ENCODE measurements around the gene UBE3A.

The UBE3A gene

GRCh38 chr15:25335279-25335678, 103.5 kb downstream of the UBE3A start:
- TF ChIP-seq CSRNP3 (CRISPR knock-in tag; IDR thresholded peaks at IDR 0.05) (no peak), POU6F1 (CRISPR knock-in tag; IDR thresholded peaks at IDR 0.05; ENCODE audit: borderline replicate concordance, low read depth) (no peak), BACH2 (CRISPR knock-in tag; IDR thresholded peaks at IDR 0.05; ENCODE audit: borderline replicate concordance) (no peak)

GRCh38 chr15:25333049-25333448, 105.8 kb downstream of the UBE3A start:
- no peak for TF ChIP-seq TSHZ2 (CRISPR knock-in tag; IDR thresholded peaks at IDR 0.05)
- TF ChIP-seq PATZ1 (CRISPR knock-in tag; IDR thresholded peaks at IDR 0.05; ENCODE audit: borderline replicate concordance), result no peak
- TF ChIP-seq ESRRG (CRISPR knock-in tag; IDR thresholded peaks at IDR 0.05), result no peak
- no peak for TF ChIP-seq ARNTL (CRISPR knock-in tag; IDR thresholded peaks at IDR 0.05; ENCODE audit: borderline replicate concordance, low read depth)
- TF ChIP-seq ZNF70 (CRISPR knock-in tag; IDR thresholded peaks at IDR 0.05), result no peak
- no peak for TF ChIP-seq POU6F1 (CRISPR knock-in tag; IDR thresholded peaks at IDR 0.05; ENCODE audit: borderline replicate concordance, low read depth)
- TF ChIP-seq CREB5 (CRISPR knock-in tag; IDR thresholded peaks at IDR 0.05; ENCODE audit: low read depth), result no peak
- TF ChIP-seq ISL1 (CRISPR knock-in tag; IDR thresholded peaks at IDR 0.05), result no peak
- TF ChIP-seq CSDC2 (CRISPR knock-in tag; IDR thresholded peaks at IDR 0.05), result no peak
- TF ChIP-seq ZNF8 (CRISPR knock-in tag; IDR thresholded peaks at IDR 0.05), result no peak
- TF ChIP-seq OSR1 (CRISPR knock-in tag; IDR thresholded peaks at IDR 0.05), result no peak
- no peak for ATAC-seq

More at GRCh38 chr15:25335279-25335678, 103.5 kb downstream of the UBE3A start:
- no peak for ATAC-seq

- ATAC-seq, result no peak
- no peak for TF ChIP-seq TCF4 (CRISPR knock-in tag; IDR thresholded peaks at IDR 0.05; ENCODE audit: borderline replicate concordance)
Observed at GRCh38 chr15:25332306-25332705, 106.5 kb downstream of the UBE3A start.

- no peak for ATAC-seq
- no peak for TF ChIP-seq GLIS3 (CRISPR knock-in tag; IDR thresholded peaks at IDR 0.05)
- no peak for TF ChIP-seq SNAI2 (CRISPR knock-in tag; IDR thresholded peaks at IDR 0.05)
- TF ChIP-seq ZFP30 (CRISPR knock-in tag; IDR thresholded peaks at IDR 0.05), result no peak
- no peak for TF ChIP-seq PPARA (CRISPR knock-in tag; IDR thresholded peaks at IDR 0.05; ENCODE audit: borderline replicate concordance)
- no peak for TF ChIP-seq CSDC2 (CRISPR knock-in tag; IDR thresholded peaks at IDR 0.05)
- TF ChIP-seq PATZ1 (CRISPR knock-in tag; IDR thresholded peaks at IDR 0.05; ENCODE audit: borderline replicate concordance), result no peak
- no peak for TF ChIP-seq CSRNP3 (CRISPR knock-in tag; IDR thresholded peaks at IDR 0.05)
- TF ChIP-seq TSHZ2 (CRISPR knock-in tag; IDR thresholded peaks at IDR 0.05), result no peak
- TF ChIP-seq ARNTL (CRISPR knock-in tag; IDR thresholded peaks at IDR 0.05; ENCODE audit: borderline replicate concordance, low read depth), result no peak
Observed at GRCh38 chr15:25331860-25332259, 107.0 kb downstream of the UBE3A start.
